GM23248 (cell line): ENCODE data around the gene TMOD4.

Experiments
- EZH2 ChIP-seq: fragments of 200-600 bp; sonication (generic); IDR thresholded peaks from 2 replicates; pipeline ENCODE4 v1.6.1; 2018; ENCODE audit warnings: antibody characterized with exemption, mild to moderate bottlenecking; ENCODE audit not compliant: insufficient read depth, poor library complexity, severe bottlenecking
- EZH2phosphoT487 ChIP-seq: fragments of 200-600 bp; sonication (generic); IDR thresholded peaks from 2 replicates; pipeline ENCODE4 v1.6.1; 2018; ENCODE audit warnings: antibody characterized with exemption, moderate library complexity, mild to moderate bottlenecking, low read depth; ENCODE audit not compliant: insufficient read depth

DNA sequence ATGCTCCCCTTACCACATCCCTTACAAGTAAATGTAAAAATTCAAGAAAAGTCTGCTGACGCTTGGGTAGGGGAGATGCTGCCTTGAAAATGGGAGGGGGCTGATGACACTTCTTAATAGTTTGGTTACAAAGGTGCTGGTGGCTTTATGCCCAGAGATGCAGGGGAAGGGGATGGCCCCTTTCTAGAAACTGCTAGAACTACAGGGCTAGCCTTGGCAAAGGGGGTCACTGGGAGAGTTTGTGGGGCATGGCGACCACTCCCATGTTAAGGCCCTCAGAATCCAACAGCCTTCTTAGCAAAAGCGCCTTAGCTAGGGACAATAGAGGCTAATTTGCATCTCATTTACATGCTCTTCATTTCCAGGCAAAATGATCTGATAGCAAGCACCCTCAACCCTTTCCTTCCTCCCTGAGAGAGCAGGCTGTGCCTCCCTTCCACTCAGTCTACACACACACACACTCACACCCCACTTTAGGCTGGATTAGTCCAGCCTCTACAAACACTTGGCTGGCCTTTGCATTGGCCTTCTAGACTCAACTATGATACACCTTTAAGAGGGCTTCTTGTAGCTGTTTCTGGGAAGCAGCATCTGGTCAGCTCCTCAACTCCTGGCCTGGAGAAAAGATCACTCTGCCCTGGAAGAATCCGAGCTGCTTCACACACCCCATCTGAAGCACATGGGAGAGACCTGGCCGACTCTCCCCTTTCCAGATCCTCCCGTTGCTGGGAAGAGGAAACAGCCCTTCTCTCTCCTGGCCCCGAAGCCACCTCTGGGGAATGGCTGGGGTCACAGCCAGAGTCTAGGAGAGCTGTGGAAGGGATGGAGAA is 31.1 kb downstream of the TMOD4 start:
- TF ChIP-seq EZH2: no peak
- no peak for TF ChIP-seq EZH2phosphoT487
